ENCODE results near the gene BTBD10.

Gene BTBD10

DNA sequence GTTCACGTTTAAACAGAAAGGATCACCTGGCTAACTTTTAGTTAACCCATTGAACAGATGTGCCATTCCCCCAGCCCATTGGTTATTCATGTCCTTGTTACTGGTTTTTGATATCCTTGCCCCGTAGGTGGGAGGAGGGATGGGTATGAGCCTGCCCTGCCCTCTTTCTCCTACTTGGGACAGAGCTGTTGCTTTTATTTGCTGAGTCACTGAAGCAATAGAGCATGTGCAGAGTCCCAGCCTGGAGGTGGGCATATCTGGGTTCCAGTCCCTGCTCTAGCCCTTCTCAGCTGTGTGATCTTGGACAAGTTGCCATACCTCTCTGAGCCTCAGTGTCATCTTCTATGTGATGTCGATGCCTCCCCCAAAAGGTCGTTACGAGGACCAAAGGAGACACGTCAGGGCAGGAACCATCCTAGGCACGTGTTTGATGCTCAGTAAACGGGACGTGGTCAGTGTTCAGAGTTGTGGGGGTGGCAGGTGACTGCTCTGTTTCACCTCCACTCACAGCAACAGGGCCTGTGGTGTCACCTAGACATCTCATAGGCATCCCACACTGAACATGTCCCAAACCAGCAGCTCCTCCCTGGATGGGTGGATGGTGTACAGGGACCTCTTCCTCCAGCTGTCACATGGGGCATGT, 124.5 kb downstream of the BTBD10 start:
- no peak for DNase-seq (ENCODE audit: low read depth)

- DNase-seq (ENCODE audit: low read depth), result no peak
Observed at GRCh38 chr11:13338019-13338426, 125.0 kb downstream of the BTBD10 start.
